GM12874 (cell line): Measurements from ENCODE around the gene ANKRD63.

Source experiments
- TF ChIP-seq, protein P1 (sequence below): IDR thresholded peaks from 2 replicates; pipeline ENCODE4 v1.5.1; 2011; ENCODE audit warnings: low read depth, mild to moderate bottlenecking, control low read depth, low read length, moderate library complexity; ENCODE audit not compliant: insufficient read depth

ANKRD63 gene

GRCh38 chr15:40274350-40275274 lies 8.3 kb downstream of the ANKRD63 start:
- TF ChIP-seq, protein P1, sequence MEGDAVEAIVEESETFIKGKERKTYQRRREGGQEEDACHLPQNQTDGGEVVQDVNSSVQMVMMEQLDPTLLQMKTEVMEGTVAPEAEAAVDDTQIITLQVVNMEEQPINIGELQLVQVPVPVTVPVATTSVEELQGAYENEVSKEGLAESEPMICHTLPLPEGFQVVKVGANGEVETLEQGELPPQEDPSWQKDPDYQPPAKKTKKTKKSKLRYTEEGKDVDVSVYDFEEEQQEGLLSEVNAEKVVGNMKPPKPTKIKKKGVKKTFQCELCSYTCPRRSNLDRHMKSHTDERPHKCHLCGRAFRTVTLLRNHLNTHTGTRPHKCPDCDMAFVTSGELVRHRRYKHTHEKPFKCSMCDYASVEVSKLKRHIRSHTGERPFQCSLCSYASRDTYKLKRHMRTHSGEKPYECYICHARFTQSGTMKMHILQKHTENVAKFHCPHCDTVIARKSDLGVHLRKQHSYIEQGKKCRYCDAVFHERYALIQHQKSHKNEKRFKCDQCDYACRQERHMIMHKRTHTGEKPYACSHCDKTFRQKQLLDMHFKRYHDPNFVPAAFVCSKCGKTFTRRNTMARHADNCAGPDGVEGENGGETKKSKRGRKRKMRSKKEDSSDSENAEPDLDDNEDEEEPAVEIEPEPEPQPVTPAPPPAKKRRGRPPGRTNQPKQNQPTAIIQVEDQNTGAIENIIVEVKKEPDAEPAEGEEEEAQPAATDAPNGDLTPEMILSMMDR: peak; percentile 100

GRCh38 chr15:40273428-40273827 lies 9.4 kb downstream of the ANKRD63 start:
- TF ChIP-seq, protein P1: no peak

- TF ChIP-seq, protein P1: peak; percentile 40
These were observed 10.3 kb downstream of the ANKRD63 start for GRCh38 chr15:40272485-40273056.

- TF ChIP-seq, protein P1: no peak
These were observed 11.0 kb downstream of the ANKRD63 start for GRCh38 chr15:40271685-40272484.

- TF ChIP-seq, protein P1: no peak
These were observed 12.4 kb downstream of the ANKRD63 start for GRCh38 chr15:40270246-40270995.

DNA sequence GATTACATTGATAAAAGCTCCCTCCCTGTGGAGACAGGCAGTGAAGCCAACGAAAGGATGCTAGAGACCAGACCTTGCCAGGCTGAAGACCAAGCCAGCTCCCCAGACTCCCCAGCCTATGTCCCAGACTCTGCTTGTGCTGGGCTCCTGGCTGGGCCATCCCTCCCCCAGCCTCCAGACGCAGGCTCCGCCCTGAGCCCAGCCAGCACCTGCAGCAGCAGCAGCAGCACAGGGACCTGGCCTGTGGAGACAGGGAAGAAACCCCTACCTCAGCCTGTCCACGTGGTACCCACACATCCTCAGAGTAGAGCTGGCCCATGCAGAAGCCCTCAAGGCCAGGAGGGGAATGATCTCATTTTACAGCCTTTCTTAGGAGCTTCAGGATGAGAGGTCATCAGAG lies 13.3 kb downstream of the ANKRD63 start:
- TF ChIP-seq, protein P1: no peak
